Measurements from ENCODE around the gene RPN1. TPM values are rescaled to one million over a fixed set of nuclear protein-coding genes. Genes with fewer than 3 reads are reported as not detected.
"Not testable (repeated sequence)": the region's sequence is repeated elsewhere in the genome, so short reads cannot be mapped to it uniquely, and the experiment has no call there.

The RPN1 gene
- total RNA-seq = 100 to 1,000 TPM; 109 to 128 TPM

DNA sequence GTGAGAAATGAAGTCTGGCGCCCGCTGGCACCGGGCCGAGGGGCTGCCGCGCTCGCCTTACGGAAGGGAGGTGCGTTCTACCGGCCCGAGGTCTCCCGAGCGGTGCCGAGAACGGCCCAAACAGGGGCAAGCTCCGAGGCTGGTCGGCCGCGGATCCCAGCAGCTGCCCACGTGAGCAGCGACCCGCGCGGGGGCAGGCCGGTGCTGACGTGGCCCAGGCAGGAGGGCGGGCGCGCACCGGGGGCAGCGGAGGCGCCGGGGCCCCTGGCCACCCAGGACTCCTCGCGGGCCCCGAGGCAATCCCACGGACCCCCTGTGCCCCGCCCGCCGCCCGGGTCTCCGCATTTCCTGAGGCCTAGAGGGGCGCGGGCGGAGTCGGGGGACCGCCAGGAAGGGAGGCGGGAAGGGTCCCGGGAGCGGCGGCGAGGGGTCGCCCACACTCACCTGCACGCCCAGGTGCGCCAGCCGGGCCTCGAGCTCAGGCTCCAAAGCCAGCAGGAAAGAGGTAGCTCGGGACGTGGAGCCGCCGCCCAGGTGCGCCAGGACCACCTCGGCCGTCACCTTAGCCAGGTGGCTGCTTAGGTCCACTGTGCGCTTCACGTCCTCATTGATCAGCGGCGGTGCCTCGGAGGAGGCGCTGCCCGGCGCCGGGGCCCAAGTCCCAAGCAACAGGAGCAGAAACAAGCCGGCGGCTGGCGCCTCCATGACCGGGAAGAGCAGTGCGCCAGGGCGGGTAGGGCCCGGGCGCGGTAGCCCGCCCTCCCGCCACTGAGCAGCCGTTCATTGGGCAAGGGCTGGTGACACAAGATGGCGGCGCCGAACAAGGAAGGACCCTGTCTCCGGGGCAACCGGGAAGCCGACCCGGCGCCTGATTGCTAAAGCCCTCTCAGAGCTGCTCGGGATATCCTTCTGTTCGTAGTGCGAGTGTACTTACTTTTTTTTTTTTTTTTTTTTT, at the start of gene RPN1:
Gene RPN1 (minus strand): TSS at position 723 of the 955 bp plus-strand sequence. CDS start 18 bp downstream, at position 705.
- ATAC-seq = peak; percentile 98
- Mint-ChIP-seq H3K9me3 (no peaks in the 10 kb centered on the region), H3K27ac (peak within 1 kb of the TSS; percentile 90 to 97), H3K36me3 (peaks cover 0 to 12% of the 10 kb centered on the region in 2 donors)
- DNase-seq (ENCODE audit: low spot score in 2 of 2) = peak; percentile 91 to 92

GRCh38 chr3:128698211-128699047, 47.8 kb upstream of the RPN1 start:
- Mint-ChIP-seq H3K36me3 (no peaks in the 10 kb centered on the region), H3K9me3 (no peaks in the 10 kb centered on the region), H3K27ac (no peak overlapping the region)
- peak; percentile 75 to 78 for ATAC-seq
- peak in 1 of 2 donors; percentile 27 for DNase-seq (ENCODE audit: low spot score in 2 of 2)

- DNase-seq (ENCODE audit: low spot score in 2 of 2) (no peak), ATAC-seq (no peak)
- Mint-ChIP-seq H3K9me3 (no peaks in the 10 kb centered on the region), H3K36me3 (no peaks in the 10 kb centered on the region), H3K27ac (no peak overlapping the region)
Measured at GRCh38 chr3:128697341-128697740, 46.7 kb upstream of the RPN1 start.

DNA sequence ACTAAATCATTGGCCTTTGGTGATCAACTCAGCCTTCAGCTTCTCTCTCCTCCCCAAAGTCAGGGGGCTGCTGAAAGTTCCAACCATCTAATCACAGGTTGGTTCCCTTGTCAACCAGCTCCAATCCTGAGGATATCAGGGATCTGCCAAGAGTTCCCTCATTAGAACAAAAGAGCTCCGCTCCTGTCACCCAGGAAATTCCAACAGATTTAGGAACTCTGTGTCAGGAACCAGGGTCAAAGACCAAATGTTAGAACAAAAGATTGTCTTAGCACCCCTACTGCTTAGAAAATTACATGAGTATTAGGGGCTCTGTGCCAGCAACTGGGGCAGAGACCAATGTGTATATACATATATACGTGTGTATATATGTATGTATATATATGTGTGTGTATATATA, 43.1 kb upstream of the RPN1 start:
- ATAC-seq (no peak), DNase-seq (ENCODE audit: low spot score in 2 of 2) (no peak)
- Mint-ChIP-seq H3K36me3 (no peaks in the 10 kb centered on the region), H3K27ac (no peak overlapping the region), H3K9me3 (no peaks in the 10 kb centered on the region)

- no peak for ATAC-seq
- Mint-ChIP-seq H3K36me3 (no peaks in the 10 kb centered on the region), H3K9me3 (no peaks in the 10 kb centered on the region), H3K27ac (no peak overlapping the region)
- DNase-seq (ENCODE audit: low spot score in 2 of 2) = no peak
Measured at GRCh38 chr3:128689060-128689459, 38.4 kb upstream of the RPN1 start.

DNA sequence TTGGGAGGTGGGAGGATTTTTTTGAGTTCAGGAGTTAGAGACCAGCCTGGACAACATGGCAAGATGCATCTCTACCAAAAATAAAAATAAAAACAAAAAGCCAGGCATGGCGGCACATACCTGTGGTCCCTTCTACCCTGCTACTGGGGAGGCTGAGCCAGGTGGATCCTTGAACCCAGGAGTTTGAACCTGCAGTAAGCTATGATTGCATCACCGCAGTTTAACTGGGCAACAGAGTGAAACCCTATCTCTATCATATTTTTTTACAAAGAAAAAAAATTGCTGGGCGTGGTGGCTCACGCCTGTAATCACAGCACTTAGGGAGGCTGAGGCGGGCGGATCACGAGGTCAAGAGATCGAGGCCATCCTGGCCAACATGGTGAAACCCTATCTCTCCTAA, 35.8 kb upstream of the RPN1 start:
- no peaks in the 10 kb centered on the region for H3K36me3 Mint-ChIP-seq
- no peaks in the 10 kb centered on the region for H3K9me3 Mint-ChIP-seq
- DNase-seq (ENCODE audit: low spot score in 2 of 2) = no peak
- no peak for ATAC-seq
- H3K27ac Mint-ChIP-seq = no peak overlapping the region

GRCh38 chr3:128684986-128685726, 34.5 kb upstream of the RPN1 start:
- ATAC-seq = no peak
- DNase-seq (ENCODE audit: low spot score in 2 of 2) = no peak
- Mint-ChIP-seq H3K27ac (no peak overlapping the region), H3K36me3 (peaks cover 0 to 6% of the 10 kb centered on the region in 2 donors), H3K9me3 (no peaks in the 10 kb centered on the region)

- DNase-seq (ENCODE audit: low spot score in 2 of 2) (no peak), ATAC-seq (no peak)
- H3K27ac Mint-ChIP-seq = no peak overlapping the region
- H3K9me3 Mint-ChIP-seq = no peaks in the 10 kb centered on the region
- H3K36me3 Mint-ChIP-seq = peaks cover 0 to 6% of the 10 kb centered on the region in 2 donors
Measured at GRCh38 chr3:128683957-128684356, 33.3 kb upstream of the RPN1 start.

GRCh38 chr3:128681369-128681829, 30.8 kb upstream of the RPN1 start:
- DNase-seq (ENCODE audit: low spot score in 2 of 2) = no peak
- ATAC-seq = no peak
- Mint-ChIP-seq H3K27ac (peak overlapping the region; percentile 67 to 97), H3K9me3 (no peaks in the 10 kb centered on the region), H3K36me3 (peaks cover 0 to 6% of the 10 kb centered on the region in 2 donors)

GRCh38 chr3:128680603-128681368, 30.2 kb upstream of the RPN1 start:
- ATAC-seq (peak; percentile 96), DNase-seq (ENCODE audit: low spot score in 2 of 2) (peak; percentile 98)
- Mint-ChIP-seq H3K27ac (peak overlapping the region; percentile 97 to 99), H3K9me3 (no peaks in the 10 kb centered on the region), H3K36me3 (peaks cover 0 to 6% of the 10 kb centered on the region in 2 donors)

DNA sequence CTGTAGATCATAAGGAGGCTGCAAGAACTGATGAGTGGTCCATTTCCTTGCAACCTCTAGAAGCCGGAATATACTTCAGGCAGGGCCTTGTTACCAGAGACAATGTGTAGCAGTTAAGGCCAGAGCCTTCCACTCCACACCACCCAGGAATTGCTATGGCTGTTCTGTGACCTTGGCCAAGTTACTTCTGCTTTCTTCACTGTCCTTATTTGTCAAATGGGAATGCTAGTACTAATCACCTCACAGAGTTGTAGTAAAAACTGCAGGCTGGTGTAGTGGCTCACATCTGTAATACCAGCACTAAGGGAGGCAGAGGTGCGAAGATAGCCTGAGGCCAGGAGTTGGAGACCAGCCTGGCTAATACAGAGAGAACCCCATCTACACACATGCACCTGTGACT, 28.7 kb upstream of the RPN1 start:
- H3K27ac Mint-ChIP-seq = peak overlapping the region in 1 of 2 donors; percentile 97
- H3K36me3 Mint-ChIP-seq = peaks cover 0 to 6% of the 10 kb centered on the region in 2 donors
- no peaks in the 10 kb centered on the region for H3K9me3 Mint-ChIP-seq
- ATAC-seq (no peak), DNase-seq (ENCODE audit: low spot score in 2 of 2) (no peak)

DNA sequence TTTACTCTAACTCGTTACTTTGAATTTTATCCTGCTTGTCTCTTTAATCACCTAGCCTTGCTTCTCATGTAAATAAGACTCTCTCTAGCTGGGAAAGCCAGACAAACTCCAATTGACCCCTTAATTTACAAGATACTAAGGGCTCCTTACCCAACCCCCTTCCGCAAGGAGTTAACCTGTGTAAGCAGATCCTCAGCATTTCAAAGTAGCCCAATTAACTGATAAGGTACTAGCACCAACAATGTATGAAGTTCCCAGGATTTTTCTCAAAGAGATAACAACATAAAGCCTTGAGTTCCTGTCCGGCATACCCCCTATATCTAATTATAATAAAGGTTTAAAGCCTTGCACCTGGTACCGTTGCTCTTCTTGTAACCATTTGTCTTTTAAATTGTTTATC, 25.2 kb upstream of the RPN1 start:
- H3K27ac Mint-ChIP-seq; ATAC-seq; DNase-seq (ENCODE audit: low spot score in 2 of 2); H3K36me3 Mint-ChIP-seq; H3K9me3 Mint-ChIP-seq: not testable (repeated sequence)

GRCh38 chr3:128674161-128674784, 23.7 kb upstream of the RPN1 start:
- Mint-ChIP-seq H3K9me3 (no peaks in the 10 kb centered on the region), H3K27ac (peak overlapping the region; percentile 72 to 75)

GRCh38 chr3:128667641-128668040, 17.0 kb upstream of the RPN1 start:
- no peak overlapping the region for H3K27ac Mint-ChIP-seq
- ATAC-seq (no peak), DNase-seq (ENCODE audit: low spot score in 2 of 2) (no peak)
- no peaks in the 10 kb centered on the region for H3K36me3 Mint-ChIP-seq
- no peaks in the 10 kb centered on the region for H3K9me3 Mint-ChIP-seq

More at GRCh38 chr3:128674161-128674784, 23.7 kb upstream of the RPN1 start:
- ATAC-seq = no peak
- no peak for DNase-seq (ENCODE audit: low spot score in 2 of 2)
- H3K36me3 Mint-ChIP-seq = no peaks in the 10 kb centered on the region

- Mint-ChIP-seq H3K9me3 (no peaks in the 10 kb centered on the region), H3K27ac (no peak overlapping the region), H3K36me3 (no peaks in the 10 kb centered on the region)
- no peak for ATAC-seq
- no peak for DNase-seq (ENCODE audit: low spot score in 2 of 2)
Measured at GRCh38 chr3:128665362-128666021, 14.9 kb upstream of the RPN1 start.

Data from activated naive CD4-positive, alpha-beta T cell treated with anti-CD3 and anti-CD28 coated beads, Interleukin-2, amount 50 U/mL, for 72 hours (primary cell).